ENCODE measurements around the gene ADGRG4. TPM values are rescaled to one million over a fixed set of nuclear protein-coding genes. Genes with fewer than 3 reads are reported as not detected.

The ADGRG4 gene
- total and polyA plus RNA-seq, 4 donors = under 0.01 TPM; not detected in 3

GRCh38 chrX:136397001-136397400, 96.2 kb downstream of the ADGRG4 start:
- H3K9me3 ChIP-seq (ENCODE audit: control insufficient read depth in 4 of 4, low read length in 3 of 4) = no peaks in the 10 kb centered on the region
- no peaks in the 10 kb centered on the region for H3K27me3 ChIP-seq (ENCODE audit: control insufficient read depth in 4 of 4, insufficient read depth in 4 of 4, low read length in 3 of 4)
- DNase-seq (ENCODE audit: low spot score) = no peak
- H3K4me3 ChIP-seq (ENCODE audit: low read depth in 1 of 3, low read length in 3 of 3) = no peak overlapping the region
- no peaks in the 10 kb centered on the region for H3K4me1 ChIP-seq (ENCODE audit: control insufficient read depth in 4 of 4, insufficient read depth in 4 of 4, low read length in 3 of 4)
- no peak overlapping the region for H3K27ac ChIP-seq (ENCODE audit: low read depth in 1 of 2, low read length in 2 of 2)
- WGBS = 72% methylated on average over 4 of the region's 4 CpGs
- H3K9ac ChIP-seq (ENCODE audit: low read depth in 1 of 2, low read length in 2 of 2) = no peak overlapping the region
- no peaks in the 10 kb centered on the region for H3K36me3 ChIP-seq (ENCODE audit: control insufficient read depth in 4 of 4, insufficient read depth in 3 of 4, low read depth in 1 of 4, low read length in 3 of 4)
- TF ChIP-seq ZBTB33 (IDR thresholded peaks at IDR 0.05) (no peak), TAF1 (conservative IDR thresholded peaks at IDR 0.05) (no peak)

GRCh38 chrX:136405126-136405525, 104.4 kb downstream of the ADGRG4 start:
- H3K4me3 ChIP-seq (ENCODE audit: low read depth in 1 of 3, low read length in 3 of 3) = no peak overlapping the region
- H3K27me3 ChIP-seq (ENCODE audit: control insufficient read depth in 4 of 4, insufficient read depth in 4 of 4, low read length in 3 of 4) = peaks cover 0 to 6% (median 0%) of the 10 kb centered on the region in 4 donors
- H3K27ac ChIP-seq (ENCODE audit: low read depth in 1 of 2, low read length in 2 of 2) = no peak overlapping the region
- H3K4me1 ChIP-seq (ENCODE audit: control insufficient read depth in 4 of 4, insufficient read depth in 4 of 4, low read length in 3 of 4) = no peaks in the 10 kb centered on the region
- 70% methylated on average over 8 of the region's 8 CpGs for WGBS
- no peak for DNase-seq (ENCODE audit: low spot score)
- TF ChIP-seq ZBTB33 (IDR thresholded peaks at IDR 0.05) (no peak), EGR1 (IDR thresholded peaks at IDR 0.05; ENCODE audit: low read depth in 2 of 2) (no peak), FOXA1 (IDR thresholded peaks at IDR 0.05) (no peak), HNF4G (IDR thresholded peaks at IDR 0.05) (no peak), HNF4A (conservative IDR thresholded peaks at IDR 0.05) (no peak), ATF3 (IDR thresholded peaks at IDR 0.05) (no peak), YY1 (IDR thresholded peaks at IDR 0.05) (no peak)
- H3K36me3 ChIP-seq (ENCODE audit: control insufficient read depth in 4 of 4, insufficient read depth in 3 of 4, low read depth in 1 of 4, low read length in 3 of 4) = no peaks in the 10 kb centered on the region
- no peak overlapping the region for H3K9ac ChIP-seq (ENCODE audit: low read depth in 1 of 2, low read length in 2 of 2)
- H3K9me3 ChIP-seq (ENCODE audit: control insufficient read depth in 4 of 4, low read length in 3 of 4) = no peaks in the 10 kb centered on the region

GRCh38 chrX:136417806-136418205, 117.0 kb downstream of the ADGRG4 start:
- no peak overlapping the region for H3K9ac ChIP-seq (ENCODE audit: low read depth in 1 of 2, low read length in 2 of 2)
- H3K4me3 ChIP-seq (ENCODE audit: low read depth in 1 of 3, low read length in 3 of 3) = no peak overlapping the region
- H3K4me1 ChIP-seq (ENCODE audit: control insufficient read depth in 4 of 4, insufficient read depth in 4 of 4, low read length in 3 of 4) = no peaks in the 10 kb centered on the region
- 91% methylated on average over 2 of the region's 2 CpGs for WGBS
- no peaks in the 10 kb centered on the region for H3K36me3 ChIP-seq (ENCODE audit: control insufficient read depth in 4 of 4, insufficient read depth in 3 of 4, low read depth in 1 of 4, low read length in 3 of 4)
- H3K27ac ChIP-seq (ENCODE audit: low read depth in 1 of 2, low read length in 2 of 2) = no peak overlapping the region
- DNase-seq (ENCODE audit: low spot score) = no peak
- TF ChIP-seq EGR1 (IDR thresholded peaks at IDR 0.05; ENCODE audit: low read depth in 2 of 2) = no peak
- no peak for TF ChIP-seq REST (IDR thresholded peaks at IDR 0.05)
- no peak for TF ChIP-seq TAF1 (conservative IDR thresholded peaks at IDR 0.05)
- TF ChIP-seq YY1 (IDR thresholded peaks at IDR 0.05) = no peak
- no peak for TF ChIP-seq ZBTB33 (IDR thresholded peaks at IDR 0.05)
- no peak for TF ChIP-seq RXRA (IDR thresholded peaks at IDR 0.05)
- no peak for TF ChIP-seq FOXA1 (IDR thresholded peaks at IDR 0.05)
- no peak for TF ChIP-seq MAX (IDR thresholded peaks at IDR 0.05)
- TF ChIP-seq FOXA2 (IDR thresholded peaks at IDR 0.05) = no peak
- no peak for TF ChIP-seq SP1 (IDR thresholded peaks at IDR 0.05)
- no peak for TF ChIP-seq HNF4A (conservative IDR thresholded peaks at IDR 0.05)
- TF ChIP-seq GABPA (IDR thresholded peaks at IDR 0.05 in 1 of 2, conservative IDR thresholded peaks at IDR 0.05 in 1 of 2) = no peak
- H3K9me3 ChIP-seq (ENCODE audit: control insufficient read depth in 4 of 4, low read length in 3 of 4) = no peaks in the 10 kb centered on the region
- peaks cover 0 to 4% (median 0%) of the 10 kb centered on the region in 4 donors for H3K27me3 ChIP-seq (ENCODE audit: control insufficient read depth in 4 of 4, insufficient read depth in 4 of 4, low read length in 3 of 4)
